Activated naive CD4-positive, alpha-beta T cell treated with anti-CD3 and anti-CD28 coated beads for 36 hours (primary cell): ENCODE results near the gene PDE6G. TPM values are rescaled to one million over a fixed set of nuclear protein-coding genes. Genes with fewer than 3 reads are reported as not detected.

ENCODE experiments used
- CTCF ChIA-PET: fragments of 350-600 bp; sonication (Branson Sonifier 250); formaldehyde crosslinking; loops from one replicate; lab custom pipeline; 2021; ENCODE audit warnings: antibody characterized with exemption; lab: Charles Lee
- DNase-seq: peaks from one replicate; pipeline ENCODE4 v3.0.0-alpha.2; 2020
- H3K27ac Mint-ChIP-seq: one replicate; pipeline ENCODE4 v1.8.0; 2021; ENCODE audit warnings: mild to moderate bottlenecking, mixed read lengths
- H3K27me3 Mint-ChIP-seq: one replicate; pipeline ENCODE4 v1.8.0; 2021; ENCODE audit warnings: low read depth, mixed read lengths
- H3K36me3 Mint-ChIP-seq: one replicate; pipeline ENCODE4 v1.8.0; 2021; ENCODE audit warnings: low read depth, mixed read lengths
- H3K4me1 Mint-ChIP-seq: one replicate; pipeline ENCODE4 v1.8.0; 2021; ENCODE audit warnings: low read depth, mixed read lengths
- H3K4me3 Mint-ChIP-seq: one replicate; pipeline ENCODE4 v1.8.0; 2021; ENCODE audit warnings: mild to moderate bottlenecking, moderate library complexity, mixed read lengths
- H3K9me3 Mint-ChIP-seq: one replicate; pipeline ENCODE4 v1.8.0; 2021; ENCODE audit warnings: mixed read lengths
- intact Hi-C: fragments of 100-400 bp; cut with micrococcal nuclease; formaldehyde crosslinking; loops from one replicate; pipeline ENCODE4 v1.15.1; 2023
- microRNA-seq: library from miRNA; unstranded; fragments of <30 nt; microRNA quantifications from one replicate; pipeline ENCODE4 v1.2.0, GENCODE V29; 2022; ENCODE audit warnings: borderline microRNAs expressed, borderline replicate concordance
- total RNA-seq, 2 experiments: library from RNA; stranded (reverse); gene quantifications; one replicate each; pipeline ENCODE4 v1.2.3, GENCODE V29; 2021

The PDE6G gene
- total RNA-seq, 2 experiments from 2014 or later, result 0.83 to 0.89 TPM

DNA sequence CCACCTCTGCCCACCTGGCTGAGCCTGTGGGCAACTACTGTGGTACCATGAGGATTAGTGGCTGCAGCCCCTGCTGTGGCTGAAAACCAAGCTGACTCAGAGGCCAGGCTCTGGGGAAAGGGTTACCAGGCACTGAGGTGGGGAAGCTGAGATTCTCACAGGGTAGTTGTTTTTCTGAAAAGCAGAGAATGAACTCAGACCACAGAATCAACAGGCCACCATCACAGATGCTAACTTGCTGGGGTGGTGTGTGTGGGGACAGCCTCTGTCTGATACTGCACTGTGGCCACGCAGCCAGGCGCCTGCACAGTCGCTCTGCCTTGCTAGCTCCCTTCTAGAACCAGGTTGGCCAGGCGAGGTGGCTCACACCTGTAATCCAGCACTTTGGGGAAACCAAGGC is 48.3 kb downstream of the PDE6G start:
- H3K4me1 Mint-ChIP-seq, result no peaks in the 10 kb centered on the region
- H3K27me3 Mint-ChIP-seq, result no peaks in the 10 kb centered on the region
- H3K4me3 Mint-ChIP-seq, result no peak overlapping the region
- H3K27ac Mint-ChIP-seq, result no peak overlapping the region
- CTCF ChIA-PET, result no interaction called here
- no peak for DNase-seq
- intact Hi-C loops, result no loop called here
- peaks cover 12% of the 10 kb centered on the region for H3K36me3 Mint-ChIP-seq
- H3K9me3 Mint-ChIP-seq, result no peaks in the 10 kb centered on the region

DNA sequence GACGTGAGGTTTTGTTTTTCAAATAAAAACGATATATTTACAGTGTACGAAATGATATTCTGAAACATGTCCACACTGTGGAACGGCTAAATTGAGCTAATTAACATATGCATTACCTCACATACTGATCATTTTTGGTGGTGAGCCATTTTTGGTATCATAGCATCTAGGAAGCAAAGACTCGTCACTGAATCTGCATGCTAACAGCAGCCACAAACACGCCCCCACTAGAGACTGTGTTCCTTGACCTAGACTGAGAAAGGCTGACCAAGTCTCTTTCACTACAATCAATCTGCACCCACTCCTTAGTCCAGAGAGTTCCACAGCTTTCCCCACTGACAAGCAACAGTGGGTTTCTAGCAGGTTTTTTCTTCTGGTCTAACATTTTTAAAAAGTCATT is 48.9 kb downstream of the PDE6G start:
- no peak for DNase-seq
- intact Hi-C loops, result no loop called here
- Mint-ChIP-seq H3K4me3 (no peak overlapping the region), H3K9me3 (no peaks in the 10 kb centered on the region), H3K36me3 (peaks cover 12% of the 10 kb centered on the region), H3K27ac (no peak overlapping the region), H3K4me1 (no peaks in the 10 kb centered on the region), H3K27me3 (no peaks in the 10 kb centered on the region)
- CTCF ChIA-PET, result interaction anchor here (0.6 kb wide), 1 partner anchor 842 kb away, joined by 3 read pairs; no protein-coding TSS in a partner anchor

DNA sequence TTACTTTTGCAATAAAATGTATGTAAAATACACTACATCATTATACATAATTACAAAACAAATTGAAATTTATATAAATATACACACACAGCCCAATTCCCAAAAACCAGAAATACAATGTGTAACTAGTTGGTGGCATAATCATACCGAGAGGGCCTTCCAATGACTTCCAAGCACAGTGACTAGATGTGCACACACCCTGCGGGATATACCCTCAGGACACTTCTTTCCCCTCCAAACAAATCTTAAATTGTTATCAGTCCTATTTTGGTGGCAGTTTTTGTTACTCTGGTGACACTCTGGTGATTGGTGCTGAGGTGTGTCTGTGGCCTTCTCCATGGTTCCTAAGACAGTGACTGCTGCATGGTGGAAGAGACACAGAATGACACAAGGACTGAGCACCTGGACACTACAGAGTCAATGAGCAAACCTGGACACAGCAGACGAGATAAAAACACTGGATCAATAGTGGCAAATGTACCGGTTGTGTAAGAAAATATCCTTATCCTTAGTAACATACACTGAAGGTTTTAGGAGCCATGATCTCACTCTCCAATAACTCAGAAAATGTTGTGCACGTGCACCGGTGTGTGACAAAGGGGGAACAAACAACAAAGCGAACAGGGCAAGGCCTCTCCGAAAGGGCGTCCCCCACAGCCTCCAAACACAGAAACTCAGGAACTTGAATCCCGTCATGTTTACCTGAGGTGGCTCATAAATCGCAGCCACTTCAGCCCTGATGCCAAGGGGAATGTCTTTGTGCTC is 52.3 kb downstream of the PDE6G start:
- peaks cover 2% of the 10 kb centered on the region for H3K4me1 Mint-ChIP-seq
- no peak for DNase-seq
- no peaks in the 10 kb centered on the region for H3K9me3 Mint-ChIP-seq
- no peak overlapping the region for H3K27ac Mint-ChIP-seq
- no peak overlapping the region for H3K4me3 Mint-ChIP-seq
- intact Hi-C loops, result no loop called here
- H3K36me3 Mint-ChIP-seq, result peaks cover 25% of the 10 kb centered on the region
- no peaks in the 10 kb centered on the region for H3K27me3 Mint-ChIP-seq
- CTCF ChIA-PET, result interaction anchor here (0.6 kb wide), 1 partner anchor 819 kb away, joined by 4 read pairs; no protein-coding TSS in a partner anchor

DNA sequence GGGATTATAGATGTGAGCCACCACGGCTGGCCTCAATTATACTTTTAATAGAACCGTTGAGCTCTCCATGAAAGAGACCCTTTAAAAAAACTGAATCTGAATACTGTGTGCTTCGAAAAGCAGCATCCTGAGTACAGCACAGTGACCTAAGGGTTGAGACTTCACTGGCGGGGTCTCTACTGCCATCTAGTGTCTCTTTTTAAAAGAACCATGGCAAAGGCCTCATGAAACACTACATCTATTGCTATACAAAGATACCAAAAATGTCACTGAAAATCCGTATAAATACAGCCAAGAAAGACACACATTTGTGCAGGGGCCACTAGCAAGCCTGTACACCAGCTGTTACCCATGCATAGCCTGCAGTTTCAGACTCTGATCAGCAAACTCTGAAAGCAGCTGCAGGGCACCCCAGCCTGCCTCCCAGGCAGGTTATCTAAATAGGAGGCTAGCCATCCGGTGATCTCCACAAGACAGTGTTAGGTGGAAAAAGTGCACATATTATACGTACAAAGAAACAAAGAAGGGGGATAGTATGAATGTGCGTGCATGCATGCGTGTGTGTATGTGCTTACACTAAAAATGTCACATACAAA is 54.7 kb downstream of the PDE6G start:
- Mint-ChIP-seq H3K27me3 (no peaks in the 10 kb centered on the region), H3K9me3 (no peaks in the 10 kb centered on the region), H3K27ac (peak overlapping the region; percentile 41), H3K4me3 (no peak overlapping the region), H3K36me3 (peaks cover 30% of the 10 kb centered on the region), H3K4me1 (peaks cover 2% of the 10 kb centered on the region)
- DNase-seq, result peak; percentile 55
- intact Hi-C loops, result loop anchor here (1.0 to 2.0 kb wide), 3 partner anchors 49 to 348 kb away; partner anchors contain the start of gene FAAP100
- CTCF ChIA-PET, result interaction anchor here (0.6 to 2.8 kb wide), 31 partner anchors 8 to 345 kb away, joined by 3 to 13 read pairs (median 4); no protein-coding TSS in a partner anchor

Small RNA genes within 50 kb of the gene (microRNA-seq; reads per million reads assigned to microRNA genes)
- gene MIR6786, result 3.3 reads per million

Other genes with a start within 250 kb of the PDE6G start
- gene ACTG1, start 143.7 kb downstream of the PDE6G start, total RNA-seq, result 1,000 to 10,000 TPM; 2,881 to 2,925 TPM
- not detected for gene FSCN2, start 128.2 kb downstream of the PDE6G start, total RNA-seq
- 10 to 100 TPM; 25.3 to 27.1 TPM for gene FAAP100, start 104.2 kb downstream of the PDE6G start, total RNA-seq
- 10 to 100 TPM; 67.0 to 68.6 TPM for gene NPLOC4, start 19.4 kb downstream of the PDE6G start, total RNA-seq
- gene TSPAN10, start 19.3 kb downstream of the PDE6G start, total RNA-seq, result under 1 TPM in 1 of 2 experiments, not detected in 1; 0.12 TPM
- 10 to 100 TPM; 41.9 to 44.1 TPM for gene OXLD1, start 10.1 kb upstream of the PDE6G start, total RNA-seq
- 10 to 100 TPM; 30.8 to 32.3 TPM for gene CCDC137, start 10.2 kb upstream of the PDE6G start, total RNA-seq
- gene ARL16, start 27.3 kb upstream of the PDE6G start, total RNA-seq, result 10 to 100 TPM; 13.8 to 14.1 TPM
- 100 to 1,000 TPM in 1 of 2 experiments, 10 to 100 TPM in 1; 87.1 to 109 TPM for gene HGS, start 27.5 kb upstream of the PDE6G start, total RNA-seq
- gene MRPL12, start 46.8 kb upstream of the PDE6G start, total RNA-seq, result 100 to 1,000 TPM in 1 of 2 experiments, 10 to 100 TPM in 1; 97.7 to 102 TPM
- gene SLC25A10, start 55.7 kb upstream of the PDE6G start, total RNA-seq, result 10 to 100 TPM; 16.9 to 18.0 TPM
- gene GCGR, start 147.6 kb upstream of the PDE6G start, total RNA-seq, result not detected
- gene MCRIP1, start 176.7 kb upstream of the PDE6G start, total RNA-seq, result 10 to 100 TPM; 53.7 to 55.6 TPM
- not detected for gene PPP1R27, start 178.5 kb upstream of the PDE6G start, total RNA-seq
- 100 to 1,000 TPM; 273 to 276 TPM for gene P4HB, start 204.0 kb upstream of the PDE6G start, total RNA-seq
- 100 to 1,000 TPM; 355 to 389 TPM for gene ARHGDIA, start 214.8 kb upstream of the PDE6G start, total RNA-seq
- 100 to 1,000 TPM; 213 to 217 TPM for gene ALYREF, start 235.0 kb upstream of the PDE6G start, total RNA-seq
- gene ANAPC11, start 235.2 kb upstream of the PDE6G start, total RNA-seq, result 100 to 1,000 TPM; 171 to 182 TPM
- gene NPB, start 245.7 kb upstream of the PDE6G start, total RNA-seq, result under 1 TPM; 0.12 to 0.19 TPM